Sigmoid colon (tissue), 7 donors: Measurements from ENCODE around the gene ACOT7. TPM values are rescaled to one million over a fixed set of nuclear protein-coding genes. Genes with fewer than 3 reads are reported as not detected.

Experiments
- DNase-seq: peaks from one replicate; pipeline ENCODE4 v3.0.0-alpha.2; 2019
- H3K27ac ChIP-seq, 4 donors: fragments of 200-600 bp; sonication (generic); one replicate each; pipeline ENCODE4 v1.5.1; 2016 to 2019; ENCODE audit warnings: mild to moderate bottlenecking in 1 of 4
- H3K27me3 ChIP-seq, 3 donors: fragments of 200-600 bp; sonication (generic); one replicate each; pipeline ENCODE4 v1.5.1; 2019; ENCODE audit warnings: mild to moderate bottlenecking in 1 of 3
- H3K36me3 ChIP-seq, 4 donors: fragments of 200-600 bp; sonication (generic); one replicate each; pipeline ENCODE4 v1.5.1; 2016 to 2019
- H3K4me1 ChIP-seq, 4 donors: fragments of 200-600 bp; sonication (generic); one replicate each; pipeline ENCODE4 v1.5.1; 2017 to 2019
- H3K4me3 ChIP-seq, 4 donors: fragments of 200-600 bp; sonication (generic); one replicate each; pipeline ENCODE4 v1.5.1; 2017 to 2019; ENCODE audit warnings: mild to moderate bottlenecking in 2 of 4, moderate library complexity in 1 of 4
- H3K9me3 ChIP-seq, 4 donors: fragments of 200-600 bp in 3 of 4; sonication (generic) in 3 of 4; one replicate each; pipeline versions ENCODE4 v1.5.1 to v1.6.1; 2013 to 2019
- CTCF ChIP-seq, 4 experiments: fragments of 450-650 bp in 3 of 4; fragments of 200-600 bp in 1 of 4; IDR thresholded peaks; one replicate each; pipeline ENCODE4 v1.5.1; 2016 to 2019; ENCODE audit warnings: antibody characterized with exemption in 4 of 4, mild to moderate bottlenecking in 3 of 4, moderate library complexity in 2 of 4
- EP300 ChIP-seq, 4 donors: sonication (generic); formaldehyde crosslinking; IDR thresholded peaks; one replicate each; pipeline ENCODE4 v1.6.1; 2017; ENCODE audit warnings: antibody characterized with exemption in 4 of 4
- POLR2A ChIP-seq, 2 donors: fragments of 450-650 bp; IDR thresholded peaks; one replicate each; pipeline ENCODE4 v1.6.1; 2016; ENCODE audit warnings: antibody characterized with exemption in 2 of 2, mild to moderate bottlenecking in 2 of 2, moderate library complexity in 2 of 2
- POLR2AphosphoS5 ChIP-seq, 4 donors: sonication (generic); formaldehyde crosslinking; IDR thresholded peaks; one replicate each; pipeline ENCODE4 v1.6.1; 2017; ENCODE audit warnings: antibody characterized with exemption in 4 of 4
- WGBS, 2 donors: extraction: QIAGEN DNeasy Blood & Tissue Kit; methylation state at CpG; one replicate each; pipeline ENCODE4 v1.1.7; 2013; 5-methylcytosine and 5-hydroxymethylcytosine counted together
- intact Hi-C: fragments of 100-400 bp; cut with DNase I; formaldehyde crosslinking; loops from one replicate; pipeline ENCODE4 v1.15.1; 2023
- polyA plus RNA-seq, 3 donors: library from polyadenylated mRNA; stranded (reverse); fragments of 200-250 nt; gene quantifications; one replicate each; pipeline ENCODE4 v1.2.3, GENCODE V29; 2013
- total RNA-seq, 4 donors: library from RNA; depleted of rRNA; stranded (reverse); fragments of >200 nt; gene quantifications; one replicate each; pipeline ENCODE4 v1.1.0, GENCODE V29; 2016
- donor health status: healthy with polysubstance abuse.
- donor health status: Bipolar disorder and iron deficiency.
- donor health status: healthy.

The ACOT7 gene
- total and polyA plus RNA-seq, 7 donors: 17.9 to 81.0 (median 26.5) TPM

DNA sequence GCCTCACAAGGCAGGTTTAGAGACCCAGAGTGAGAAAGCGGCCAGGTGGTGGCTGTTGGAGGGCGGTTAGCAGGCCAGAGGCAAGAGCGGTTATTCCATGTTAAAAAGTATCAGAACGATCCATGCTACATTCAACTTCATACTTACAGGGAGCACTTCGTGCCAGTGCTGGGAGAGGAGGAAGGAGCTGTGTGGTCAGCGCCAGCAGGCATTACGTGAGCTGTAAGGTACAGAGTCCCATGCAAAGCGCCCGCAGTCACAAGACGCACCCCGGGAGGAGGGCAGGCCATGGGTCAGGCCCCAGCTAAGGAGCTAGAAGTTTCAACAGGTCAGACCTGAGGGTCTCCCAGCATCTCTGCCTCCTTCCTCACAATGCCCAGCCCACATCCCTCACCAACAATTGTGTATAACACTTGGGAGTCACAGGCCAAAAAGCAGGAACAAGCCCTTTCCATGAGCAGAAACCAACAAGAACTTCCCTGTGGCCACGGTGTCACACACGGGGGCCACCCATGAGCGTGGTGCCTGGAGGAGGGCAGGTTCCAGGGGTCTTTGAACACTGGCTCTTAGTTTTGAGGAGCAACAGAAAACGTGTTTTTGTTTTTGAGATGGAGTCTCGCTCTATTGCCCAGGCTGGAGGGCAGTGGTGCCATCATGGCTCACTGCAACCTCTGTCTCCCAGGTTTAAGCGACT is 110.8 kb downstream of the ACOT7 start:
- DNase-seq: no peak

GRCh38 chr1:6281511-6282402 is 111.8 kb downstream of the ACOT7 start:
- intact Hi-C loops: no loop called here
- whole genome bisulfite sequencing, 2 donors: 47 to 80% methylated on average over 19 of the region's 19 CpGs
- peaks cover 0 to 6% (median 4%) of the 10 kb centered on the region in 4 donors for H3K4me1 ChIP-seq
- no peak overlapping the region for H3K27ac ChIP-seq
- DNase-seq: no peak
- TF ChIP-seq CTCF (IDR thresholded peaks at IDR 0.05) (no peak), EP300 (IDR thresholded peaks at IDR 0.05) (no peak), POLR2AphosphoS5 (IDR thresholded peaks at IDR 0.05) (no peak)
- no peaks in the 10 kb centered on the region for H3K27me3 ChIP-seq
- H3K4me3 ChIP-seq: no peak overlapping the region
- no peaks in the 10 kb centered on the region for H3K9me3 ChIP-seq
- no peaks in the 10 kb centered on the region for H3K36me3 ChIP-seq

More for the DNA sequence above, 110.8 kb downstream of the ACOT7 start:
- TF ChIP-seq POLR2AphosphoS5 (IDR thresholded peaks at IDR 0.05) (no peak), EP300 (IDR thresholded peaks at IDR 0.05) (no peak), CTCF (IDR thresholded peaks at IDR 0.05) (no peak), POLR2A (IDR thresholded peaks at IDR 0.05) (no peak)
- Histone ChIP-seq H3K4me1 (no peaks in the 10 kb centered on the region), H3K27me3 (no peaks in the 10 kb centered on the region), H3K4me3 (no peak overlapping the region), H3K27ac (no peak overlapping the region), H3K36me3 (no peaks in the 10 kb centered on the region), H3K9me3 (no peaks in the 10 kb centered on the region)
- intact Hi-C loops: no loop called here
- WGBS, 2 donors: 87 to 93% methylated on average over 17 of the region's 17 CpGs

GRCh38 chr1:6280761-6281451 is 112.7 kb downstream of the ACOT7 start:
- intact Hi-C loops: no loop called here
- DNase-seq: no peak
- 81 to 84% methylated on average over 33 of the region's 33 CpGs for WGBS, 2 donors
- TF ChIP-seq POLR2A (IDR thresholded peaks at IDR 0.05) (no peak), POLR2AphosphoS5 (IDR thresholded peaks at IDR 0.05) (no peak), CTCF (IDR thresholded peaks at IDR 0.05) (peak in 1 of 4 experiments; percentile 15)
- Histone ChIP-seq H3K4me1 (peaks cover 0 to 14% (median 13%) of the 10 kb centered on the region in 4 donors), H3K4me3 (no peak overlapping the region), H3K36me3 (no peaks in the 10 kb centered on the region), H3K9me3 (no peaks in the 10 kb centered on the region), H3K27ac (no peak overlapping the region), H3K27me3 (no peaks in the 10 kb centered on the region)

GRCh38 chr1:6279613-6280383 is 113.8 kb downstream of the ACOT7 start:
- no peaks in the 10 kb centered on the region for H3K9me3 ChIP-seq
- peaks cover 0 to 17% (median 16%) of the 10 kb centered on the region in 4 donors for H3K4me1 ChIP-seq
- no peak overlapping the region for H3K27ac ChIP-seq
- H3K36me3 ChIP-seq: no peaks in the 10 kb centered on the region
- H3K4me3 ChIP-seq: no peak overlapping the region
- no peak for TF ChIP-seq CTCF (IDR thresholded peaks at IDR 0.05)
- no peak for TF ChIP-seq POLR2AphosphoS5 (IDR thresholded peaks at IDR 0.05)
- no peak for TF ChIP-seq POLR2A (IDR thresholded peaks at IDR 0.05)
- no peak for TF ChIP-seq EP300 (IDR thresholded peaks at IDR 0.05)
- WGBS, 2 donors: 92 to 95% methylated on average over 31 of the region's 31 CpGs
- H3K27me3 ChIP-seq: no peaks in the 10 kb centered on the region
- no peak for DNase-seq
- intact Hi-C loops: loop anchor here (5.0 kb wide), 1 partner anchor 48 kb away; no protein-coding TSS in a partner anchor
